ENCODE data around the gene PLCL1. TPM values are rescaled to one million over a fixed set of nuclear protein-coding genes. Genes with fewer than 3 reads are reported as not detected.
A peak's percentile ranks its signal among the peaks of the same experiment; 100 is the strongest.

The PLCL1 gene
- polyA plus RNA-seq, 1 of the 3 experiments (the other 2 are of a cell fraction) = 7.7 TPM

DNA sequence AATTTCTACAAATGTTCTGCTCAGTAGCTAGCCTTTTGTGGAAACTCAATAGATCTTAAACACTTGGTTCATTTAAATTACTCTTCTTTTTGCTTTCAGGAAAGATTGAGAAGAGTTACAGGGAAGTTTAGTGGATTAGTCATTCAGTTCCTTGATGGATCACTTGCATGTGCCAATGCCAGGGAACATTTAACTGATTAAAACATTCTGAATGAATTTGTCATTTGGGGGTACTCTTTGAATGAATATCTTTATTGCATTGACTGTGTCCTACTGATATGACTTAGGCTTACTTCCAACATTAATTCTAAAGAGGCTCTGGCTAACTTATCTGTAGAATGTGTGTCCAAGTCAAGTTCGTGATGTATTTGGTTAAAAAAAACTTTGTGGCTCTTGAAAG is 199.8 kb downstream of the PLCL1 start (continued):
- TF ChIP-seq, protein P1, sequence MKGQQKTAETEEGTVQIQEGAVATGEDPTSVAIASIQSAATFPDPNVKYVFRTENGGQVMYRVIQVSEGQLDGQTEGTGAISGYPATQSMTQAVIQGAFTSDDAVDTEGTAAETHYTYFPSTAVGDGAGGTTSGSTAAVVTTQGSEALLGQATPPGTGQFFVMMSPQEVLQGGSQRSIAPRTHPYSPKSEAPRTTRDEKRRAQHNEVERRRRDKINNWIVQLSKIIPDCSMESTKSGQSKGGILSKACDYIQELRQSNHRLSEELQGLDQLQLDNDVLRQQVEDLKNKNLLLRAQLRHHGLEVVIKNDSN (IDR thresholded peaks at IDR 0.05; ENCODE audit: borderline replicate concordance, low read depth) = no peak
- TF ChIP-seq RCOR1 (IDR thresholded peaks at IDR 0.05; ENCODE audit: low read length) (no peak), MXI1 (IDR thresholded peaks at IDR 0.05; ENCODE audit: low read depth, low read length) (no peak), SMC3 (IDR thresholded peaks at IDR 0.05; ENCODE audit: low read depth, low read length) (no peak), FOSL2 (IDR thresholded peaks at IDR 0.05; ENCODE audit: borderline replicate concordance, low read depth) (peak; percentile 61; the same call in 1 of the 2 replicates), MEF2A (IDR thresholded peaks at IDR 0.05; ENCODE audit: borderline replicate concordance, low read depth) (no peak)
- TF ChIP-seq, protein P2, sequence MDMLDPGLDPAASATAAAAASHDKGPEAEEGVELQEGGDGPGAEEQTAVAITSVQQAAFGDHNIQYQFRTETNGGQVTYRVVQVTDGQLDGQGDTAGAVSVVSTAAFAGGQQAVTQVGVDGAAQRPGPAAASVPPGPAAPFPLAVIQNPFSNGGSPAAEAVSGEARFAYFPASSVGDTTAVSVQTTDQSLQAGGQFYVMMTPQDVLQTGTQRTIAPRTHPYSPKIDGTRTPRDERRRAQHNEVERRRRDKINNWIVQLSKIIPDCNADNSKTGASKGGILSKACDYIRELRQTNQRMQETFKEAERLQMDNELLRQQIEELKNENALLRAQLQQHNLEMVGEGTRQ (IDR thresholded peaks at IDR 0.05; ENCODE audit: borderline replicate concordance, low read depth, low read length) = no peak

DNA sequence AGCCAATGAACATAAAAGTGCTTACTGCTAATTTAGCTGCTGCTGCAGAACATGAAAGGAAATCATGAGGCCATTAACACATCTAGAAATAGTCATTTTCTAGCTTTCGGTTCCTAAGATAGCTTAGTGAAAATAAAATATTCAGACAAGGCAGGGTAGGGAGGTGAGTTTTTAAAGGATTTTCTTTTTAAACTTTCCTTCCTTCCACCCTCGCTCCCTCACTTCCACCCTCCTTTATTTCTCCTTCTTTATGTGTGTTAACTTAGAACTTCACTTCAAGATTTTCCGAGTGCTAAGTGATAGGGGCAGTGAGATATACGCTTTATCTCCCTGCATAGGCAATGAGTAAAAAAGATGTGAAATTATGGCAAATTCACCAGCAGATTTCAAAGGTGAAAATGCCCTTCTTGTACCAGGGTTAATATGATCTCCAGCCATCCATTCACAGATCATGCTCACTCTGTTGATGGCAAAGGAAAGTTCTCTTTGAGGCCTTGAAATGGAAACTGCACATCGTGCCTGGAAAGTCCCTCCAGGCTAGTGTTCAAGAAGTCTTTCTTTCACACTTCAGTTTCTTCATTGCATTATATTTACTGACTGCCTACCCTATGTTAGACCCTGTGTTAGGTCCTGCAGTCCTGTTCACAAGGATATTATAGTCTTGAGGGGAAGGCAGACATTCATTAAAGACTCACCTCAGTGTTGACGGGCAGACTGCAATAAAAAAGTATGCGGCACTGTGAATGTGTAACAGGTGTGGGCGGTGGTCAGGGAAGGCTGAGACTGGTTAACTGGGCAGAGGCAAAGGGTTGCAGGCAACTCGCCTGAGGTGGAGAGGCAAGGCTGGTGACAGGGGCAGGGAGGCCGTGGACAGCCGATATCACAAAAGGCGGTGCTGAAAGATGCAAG is 200.8 kb downstream of the PLCL1 start:
- POLR2A ChIA-PET = no interaction called here
- Histone ChIP-seq H3K79me2 (ENCODE audit: insufficient read depth) (no peaks in the 10 kb centered on the region), H3K4me2 (no peak overlapping the region), H3K36me3 (replicated peaks in 1 of 2; ENCODE audit: control insufficient read depth in 1 of 2, insufficient read depth in 2 of 2, low read length in 1 of 2) (peaks cover 0 to 12% of the 10 kb centered on the region in 2 experiments), H4K20me1 (ENCODE audit: insufficient read depth) (no peaks in the 10 kb centered on the region), H3K27me3 (ENCODE audit: insufficient read depth) (no peaks in the 10 kb centered on the region), H3F3A (replicated peaks; ENCODE audit: insufficient read depth) (peaks cover 10% of the 10 kb centered on the region), H3K4me3 (ENCODE audit: low read depth in 2 of 2, low read length in 1 of 2) (no peak overlapping the region), H3K27ac (ENCODE audit: low read depth in 2 of 2, low read length in 1 of 2) (peak overlapping the region in 1 of 2 experiments; percentile 29; a peak in 1 of 4 replicates), H3K9ac (no peak overlapping the region), H3K9me2 (no peaks in the 10 kb centered on the region), H2AFZ (ENCODE audit: low read depth) (no peak overlapping the region), H3K9me3 (no peaks in the 10 kb centered on the region), H3K4me1 (ENCODE audit: control insufficient read depth in 1 of 2, insufficient read depth in 2 of 2, low read depth in 1 of 2, low read length in 1 of 2) (no peaks in the 10 kb centered on the region; a peak in 1 of 4 replicates)
- no peak for DNase-seq
- TF ChIP-seq, protein P2 (IDR thresholded peaks at IDR 0.05; ENCODE audit: borderline replicate concordance, low read depth, low read length) = no peak
- TF ChIP-seq POLR2AphosphoS5 (IDR thresholded peaks at IDR 0.05; ENCODE audit: low read depth, low read length) = no peak
- no peak for TF ChIP-seq YY1 (IDR thresholded peaks at IDR 0.05; ENCODE audit: low read depth)
- TF ChIP-seq, protein P3, sequence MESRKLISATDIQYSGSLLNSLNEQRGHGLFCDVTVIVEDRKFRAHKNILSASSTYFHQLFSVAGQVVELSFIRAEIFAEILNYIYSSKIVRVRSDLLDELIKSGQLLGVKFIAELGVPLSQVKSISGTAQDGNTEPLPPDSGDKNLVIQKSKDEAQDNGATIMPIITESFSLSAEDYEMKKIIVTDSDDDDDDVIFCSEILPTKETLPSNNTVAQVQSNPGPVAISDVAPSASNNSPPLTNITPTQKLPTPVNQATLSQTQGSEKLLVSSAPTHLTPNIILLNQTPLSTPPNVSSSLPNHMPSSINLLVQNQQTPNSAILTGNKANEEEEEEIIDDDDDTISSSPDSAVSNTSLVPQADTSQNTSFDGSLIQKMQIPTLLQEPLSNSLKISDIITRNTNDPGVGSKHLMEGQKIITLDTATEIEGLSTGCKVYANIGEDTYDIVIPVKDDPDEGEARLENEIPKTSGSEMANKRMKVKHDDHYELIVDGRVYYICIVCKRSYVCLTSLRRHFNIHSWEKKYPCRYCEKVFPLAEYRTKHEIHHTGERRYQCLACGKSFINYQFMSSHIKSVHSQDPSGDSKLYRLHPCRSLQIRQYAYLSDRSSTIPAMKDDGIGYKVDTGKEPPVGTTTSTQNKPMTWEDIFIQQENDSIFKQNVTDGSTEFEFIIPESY (IDR thresholded peaks at IDR 0.05; ENCODE audit: borderline replicate concordance, low read depth) = no peak
- TF ChIP-seq NRF1 (IDR thresholded peaks at IDR 0.05; ENCODE audit: low read depth, low read length) = no peak
- TF ChIP-seq JUND (IDR thresholded peaks at IDR 0.05) = no peak
- TF ChIP-seq, protein P4, sequence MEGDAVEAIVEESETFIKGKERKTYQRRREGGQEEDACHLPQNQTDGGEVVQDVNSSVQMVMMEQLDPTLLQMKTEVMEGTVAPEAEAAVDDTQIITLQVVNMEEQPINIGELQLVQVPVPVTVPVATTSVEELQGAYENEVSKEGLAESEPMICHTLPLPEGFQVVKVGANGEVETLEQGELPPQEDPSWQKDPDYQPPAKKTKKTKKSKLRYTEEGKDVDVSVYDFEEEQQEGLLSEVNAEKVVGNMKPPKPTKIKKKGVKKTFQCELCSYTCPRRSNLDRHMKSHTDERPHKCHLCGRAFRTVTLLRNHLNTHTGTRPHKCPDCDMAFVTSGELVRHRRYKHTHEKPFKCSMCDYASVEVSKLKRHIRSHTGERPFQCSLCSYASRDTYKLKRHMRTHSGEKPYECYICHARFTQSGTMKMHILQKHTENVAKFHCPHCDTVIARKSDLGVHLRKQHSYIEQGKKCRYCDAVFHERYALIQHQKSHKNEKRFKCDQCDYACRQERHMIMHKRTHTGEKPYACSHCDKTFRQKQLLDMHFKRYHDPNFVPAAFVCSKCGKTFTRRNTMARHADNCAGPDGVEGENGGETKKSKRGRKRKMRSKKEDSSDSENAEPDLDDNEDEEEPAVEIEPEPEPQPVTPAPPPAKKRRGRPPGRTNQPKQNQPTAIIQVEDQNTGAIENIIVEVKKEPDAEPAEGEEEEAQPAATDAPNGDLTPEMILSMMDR (IDR thresholded peaks at IDR 0.05) = no peak
- TF ChIP-seq FOXM1 (IDR thresholded peaks at IDR 0.05; ENCODE audit: low read depth) = no peak
- TF ChIP-seq GATA2 (CRISPR knock-in tag; IDR thresholded peaks at IDR 0.05) = no peak
- CTCF ChIA-PET = interaction anchor here (1.1 kb wide), 1 partner anchor 8 kb away, joined by 3 read pairs; no protein-coding TSS in a partner anchor
- 88% methylated on average over 12 of the region's 12 CpGs for WGBS (ENCODE audit: low lambda C conversion rate)

Measured in SK-N-SH (cell line).